ENCODE data around the gene JAG1. TPM values are rescaled to one million over a fixed set of nuclear protein-coding genes. Genes with fewer than 3 reads are reported as not detected.

Gene JAG1
- total and polyA plus RNA-seq, 4 donors, result 22.4 to 226 (median 150) TPM

DNA sequence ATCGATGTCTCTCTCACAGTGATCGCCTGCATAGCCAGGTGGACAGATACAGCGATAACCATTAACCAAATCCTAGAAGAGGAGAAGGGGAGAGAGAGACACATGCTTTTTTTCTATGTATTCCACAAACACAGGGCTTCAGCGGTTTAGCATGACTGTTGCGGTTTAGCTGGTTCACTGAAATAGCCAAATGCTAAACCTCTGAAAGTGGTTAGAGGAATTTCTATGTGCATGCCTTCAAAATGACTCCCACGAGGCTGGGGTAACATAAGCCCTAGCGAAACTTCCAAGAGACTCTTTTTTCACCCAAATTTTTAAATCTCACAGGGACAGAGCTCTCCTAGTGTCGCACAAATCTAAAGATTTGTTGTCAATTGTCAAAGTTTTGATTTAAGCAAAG is 25.1 kb downstream of the JAG1 start:
- H3K27ac ChIP-seq (ENCODE audit: low read depth in 1 of 2, low read length in 2 of 2), result peak overlapping the region; percentile 77 to 92

DNA sequence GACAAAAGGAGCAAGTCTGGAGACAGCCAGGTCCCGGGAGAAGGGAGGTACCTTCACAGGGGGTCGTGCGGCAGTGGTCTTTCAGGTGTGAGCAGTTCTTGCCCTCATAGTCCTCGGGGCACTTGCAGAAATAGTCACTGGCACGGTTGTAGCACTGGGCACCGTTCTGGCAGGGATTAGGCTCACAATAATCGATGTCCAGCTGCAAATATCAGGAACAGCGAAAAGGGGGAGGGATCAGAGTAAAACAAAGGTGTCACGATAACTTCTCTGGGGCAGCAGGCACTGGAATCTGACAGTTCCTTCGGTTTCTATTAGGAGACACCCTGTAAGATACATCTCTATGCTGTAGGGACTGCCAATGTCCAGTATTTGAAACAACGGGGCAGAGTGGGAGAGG is 25.9 kb downstream of the JAG1 start:
- Histone ChIP-seq H3K27ac (ENCODE audit: low read depth in 1 of 2, low read length in 2 of 2) (peak overlapping the region; percentile 39 to 92), H3K36me3 (ENCODE audit: control insufficient read depth in 1 of 2, insufficient read depth in 2 of 2, low read length in 1 of 2) (peaks cover 10 to 37% of the 10 kb centered on the region in 2 donors), H3K4me1 (ENCODE audit: control insufficient read depth in 1 of 2, insufficient read depth in 2 of 2, low read length in 2 of 2) (peaks cover 2 to 5% of the 10 kb centered on the region in 2 donors), H3K27me3 (ENCODE audit: control insufficient read depth in 1 of 2, insufficient read depth in 2 of 2, low read length in 1 of 2) (no peaks in the 10 kb centered on the region), H3K4me3 (ENCODE audit: low read length in 2 of 2) (no peak overlapping the region), H3K9me3 (ENCODE audit: control insufficient read depth, low read length) (no peaks in the 10 kb centered on the region)
- intact Hi-C loops (cut with DNase I), result no loop called here
- DNase-seq (no peak), ATAC-seq (ENCODE audit: low FRiP score) (no peak)
- WGBS, 2 donors, result 31 to 37% methylated on average over 11 of the region's 11 CpGs

More for the DNA sequence above, 25.1 kb downstream of the JAG1 start:
- 33 to 42% methylated on average over 8 of the region's 8 CpGs for WGBS, 2 donors
- Histone ChIP-seq H3K4me3 (ENCODE audit: low read length in 2 of 2) (no peak overlapping the region), H3K4me1 (ENCODE audit: control insufficient read depth in 1 of 2, insufficient read depth in 2 of 2, low read length in 2 of 2) (peaks cover 2 to 5% of the 10 kb centered on the region in 2 donors), H3K9me3 (ENCODE audit: control insufficient read depth, low read length) (no peaks in the 10 kb centered on the region), H3K36me3 (ENCODE audit: control insufficient read depth in 1 of 2, insufficient read depth in 2 of 2, low read length in 1 of 2) (peaks cover 10 to 34% of the 10 kb centered on the region in 2 donors), H3K27me3 (ENCODE audit: control insufficient read depth in 1 of 2, insufficient read depth in 2 of 2, low read length in 1 of 2) (no peaks in the 10 kb centered on the region)
- ATAC-seq (ENCODE audit: low FRiP score) (no peak), DNase-seq (no peak)
- intact Hi-C loops (cut with DNase I), result no loop called here

DNA sequence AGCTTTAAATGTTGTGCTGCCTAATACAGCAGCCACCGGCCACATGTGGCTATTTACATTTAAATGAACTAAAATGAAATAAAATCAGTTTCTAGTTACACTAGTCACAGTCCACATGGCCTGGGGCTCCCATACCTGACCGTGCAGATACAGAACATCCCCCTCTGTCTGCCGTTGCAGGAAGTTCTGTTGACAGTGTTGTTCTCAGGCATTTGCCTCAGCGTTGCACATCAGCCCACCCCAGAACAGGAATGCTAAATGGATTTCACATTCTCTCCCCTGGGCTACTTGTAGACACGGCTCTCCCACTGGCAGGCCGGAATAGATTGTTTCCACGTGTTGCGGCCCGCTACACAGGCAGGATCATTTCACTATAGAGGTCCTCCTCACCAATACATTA is 26.3 kb downstream of the JAG1 start:
- H3K36me3 ChIP-seq (ENCODE audit: control insufficient read depth in 1 of 2, insufficient read depth in 2 of 2, low read length in 1 of 2), result peaks cover 13 to 37% of the 10 kb centered on the region in 2 donors
- DNase-seq (no peak), ATAC-seq (ENCODE audit: low FRiP score) (no peak)
- H3K27me3 ChIP-seq (ENCODE audit: control insufficient read depth in 1 of 2, insufficient read depth in 2 of 2, low read length in 1 of 2), result no peaks in the 10 kb centered on the region
- H3K27ac ChIP-seq (ENCODE audit: low read depth in 1 of 2, low read length in 2 of 2), result peak overlapping the region; percentile 52 to 92
- no peak overlapping the region for H3K4me3 ChIP-seq (ENCODE audit: low read length in 2 of 2)
- peaks cover 2 to 5% of the 10 kb centered on the region in 2 donors for H3K4me1 ChIP-seq (ENCODE audit: control insufficient read depth in 1 of 2, insufficient read depth in 2 of 2, low read length in 2 of 2)
- no peaks in the 10 kb centered on the region for H3K9me3 ChIP-seq (ENCODE audit: control insufficient read depth, low read length)
- intact Hi-C loops (cut with DNase I), result no loop called here
- 26 to 32% methylated on average over 9 of the region's 9 CpGs for WGBS, 2 donors

DNA sequence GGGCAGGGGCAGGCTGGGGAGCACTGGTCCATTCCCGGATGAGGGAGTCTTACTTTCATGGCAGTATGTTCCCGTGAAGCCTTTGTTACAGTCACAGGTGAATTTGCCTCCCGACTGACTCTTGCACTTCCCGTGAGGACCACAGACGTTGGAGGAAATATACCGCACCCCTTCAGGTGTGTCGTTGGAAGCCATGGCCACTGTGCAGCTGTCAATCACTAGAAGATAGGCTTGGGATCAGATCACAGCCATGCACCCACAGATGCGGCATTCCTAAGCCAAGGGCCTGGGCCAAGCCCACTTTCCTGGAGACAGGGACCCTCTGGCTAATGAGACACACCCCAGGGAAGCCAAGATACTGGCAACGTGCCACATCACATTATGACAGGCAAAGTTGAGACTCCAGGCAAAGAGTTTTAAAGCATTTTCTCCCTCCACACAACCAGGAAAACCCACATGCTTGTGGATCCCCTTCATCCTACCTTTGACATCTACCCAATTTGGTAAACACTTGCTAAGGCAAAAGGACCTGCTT is 26.8 kb downstream of the JAG1 start:
- intact Hi-C loops (cut with DNase I), result no loop called here
- no peak for DNase-seq
- peaks cover 13 to 42% of the 10 kb centered on the region in 2 donors for H3K36me3 ChIP-seq (ENCODE audit: control insufficient read depth in 1 of 2, insufficient read depth in 2 of 2, low read length in 1 of 2)

DNA sequence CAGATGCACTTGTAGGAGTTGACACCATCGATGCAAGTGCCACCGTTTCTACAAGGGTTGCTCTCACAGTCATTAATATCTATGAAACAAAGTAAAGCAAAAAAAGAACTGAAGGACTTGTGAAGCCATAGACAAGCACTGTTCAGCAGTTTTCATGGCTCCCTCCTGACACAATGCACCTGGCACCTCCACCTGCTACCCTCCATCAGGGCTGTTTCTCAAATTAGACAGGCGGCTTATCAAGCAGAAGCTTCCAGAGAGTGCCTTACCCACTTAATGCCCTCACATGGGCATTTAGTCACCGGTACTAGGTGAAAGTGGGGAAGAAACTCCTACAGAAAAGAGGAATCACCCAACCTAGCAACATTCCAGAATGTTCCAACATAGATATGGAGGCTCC is 27.8 kb downstream of the JAG1 start:
- Histone ChIP-seq H3K27ac (ENCODE audit: low read depth in 1 of 2, low read length in 2 of 2) (peak overlapping the region; percentile 52 to 74), H3K9me3 (ENCODE audit: control insufficient read depth, low read length) (no peaks in the 10 kb centered on the region), H3K4me1 (ENCODE audit: control insufficient read depth in 1 of 2, insufficient read depth in 2 of 2, low read length in 2 of 2) (peaks cover 0 to 5% of the 10 kb centered on the region in 2 donors), H3K36me3 (ENCODE audit: control insufficient read depth in 1 of 2, insufficient read depth in 2 of 2, low read length in 1 of 2) (peaks cover 13 to 45% of the 10 kb centered on the region in 2 donors), H3K4me3 (ENCODE audit: low read length in 2 of 2) (no peak overlapping the region), H3K27me3 (ENCODE audit: control insufficient read depth in 1 of 2, insufficient read depth in 2 of 2, low read length in 1 of 2) (no peaks in the 10 kb centered on the region)
- ATAC-seq (ENCODE audit: low FRiP score), result no peak
- 50 to 54% methylated on average over 4 of the region's 4 CpGs for WGBS, 2 donors
- intact Hi-C loops (cut with DNase I), result no loop called here
- no peak for DNase-seq

More for the DNA sequence above, 26.8 kb downstream of the JAG1 start:
- no peaks in the 10 kb centered on the region for H3K9me3 ChIP-seq (ENCODE audit: control insufficient read depth, low read length)
- no peaks in the 10 kb centered on the region for H3K27me3 ChIP-seq (ENCODE audit: control insufficient read depth in 1 of 2, insufficient read depth in 2 of 2, low read length in 1 of 2)
- H3K4me1 ChIP-seq (ENCODE audit: control insufficient read depth in 1 of 2, insufficient read depth in 2 of 2, low read length in 2 of 2), result peaks cover under 1 to 5% of the 10 kb centered on the region in 2 donors
- H3K27ac ChIP-seq (ENCODE audit: low read depth in 1 of 2, low read length in 2 of 2), result peak overlapping the region; percentile 52 to 92
- no peak for ATAC-seq (ENCODE audit: low FRiP score)
- no peak overlapping the region for H3K4me3 ChIP-seq (ENCODE audit: low read length in 2 of 2)
- WGBS, 2 donors, result 58 to 62% methylated on average over 9 of the region's 9 CpGs

DNA sequence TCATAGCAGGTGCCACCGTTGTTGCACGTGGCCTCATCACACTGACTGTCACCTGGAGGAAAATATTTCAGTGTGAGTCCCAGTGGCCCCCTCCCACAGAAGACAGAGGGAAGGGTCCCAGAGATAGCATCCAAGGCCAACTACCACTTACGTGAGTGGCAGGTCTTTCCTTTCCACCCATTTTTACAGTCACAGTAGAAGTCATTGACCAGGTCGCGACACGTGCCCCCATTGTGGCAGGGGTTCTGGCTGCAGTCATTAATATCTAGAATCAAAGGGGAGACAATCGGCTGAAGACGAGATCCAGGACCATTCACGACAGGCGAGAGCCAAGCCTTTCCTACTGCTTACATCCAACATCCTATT is 28.6 kb downstream of the JAG1 start:
- no peaks in the 10 kb centered on the region for H3K27me3 ChIP-seq (ENCODE audit: control insufficient read depth in 1 of 2, insufficient read depth in 2 of 2, low read length in 1 of 2)
- peak overlapping the region; percentile 46 to 72 for H3K27ac ChIP-seq (ENCODE audit: low read depth in 1 of 2, low read length in 2 of 2)
- intact Hi-C loops (cut with DNase I), result no loop called here
- no peak overlapping the region for H3K4me3 ChIP-seq (ENCODE audit: low read length in 2 of 2)
- DNase-seq (no peak), ATAC-seq (ENCODE audit: low FRiP score) (no peak)
- peaks cover 0 to 5% of the 10 kb centered on the region in 2 donors for H3K4me1 ChIP-seq (ENCODE audit: control insufficient read depth in 1 of 2, insufficient read depth in 2 of 2, low read length in 2 of 2)
- WGBS, 2 donors, result 43 to 47% methylated on average over 10 of the region's 10 CpGs
- H3K9me3 ChIP-seq (ENCODE audit: control insufficient read depth, low read length), result no peaks in the 10 kb centered on the region
- H3K36me3 ChIP-seq (ENCODE audit: control insufficient read depth in 1 of 2, insufficient read depth in 2 of 2, low read length in 1 of 2), result peaks cover 13 to 48% of the 10 kb centered on the region in 2 donors

DNA sequence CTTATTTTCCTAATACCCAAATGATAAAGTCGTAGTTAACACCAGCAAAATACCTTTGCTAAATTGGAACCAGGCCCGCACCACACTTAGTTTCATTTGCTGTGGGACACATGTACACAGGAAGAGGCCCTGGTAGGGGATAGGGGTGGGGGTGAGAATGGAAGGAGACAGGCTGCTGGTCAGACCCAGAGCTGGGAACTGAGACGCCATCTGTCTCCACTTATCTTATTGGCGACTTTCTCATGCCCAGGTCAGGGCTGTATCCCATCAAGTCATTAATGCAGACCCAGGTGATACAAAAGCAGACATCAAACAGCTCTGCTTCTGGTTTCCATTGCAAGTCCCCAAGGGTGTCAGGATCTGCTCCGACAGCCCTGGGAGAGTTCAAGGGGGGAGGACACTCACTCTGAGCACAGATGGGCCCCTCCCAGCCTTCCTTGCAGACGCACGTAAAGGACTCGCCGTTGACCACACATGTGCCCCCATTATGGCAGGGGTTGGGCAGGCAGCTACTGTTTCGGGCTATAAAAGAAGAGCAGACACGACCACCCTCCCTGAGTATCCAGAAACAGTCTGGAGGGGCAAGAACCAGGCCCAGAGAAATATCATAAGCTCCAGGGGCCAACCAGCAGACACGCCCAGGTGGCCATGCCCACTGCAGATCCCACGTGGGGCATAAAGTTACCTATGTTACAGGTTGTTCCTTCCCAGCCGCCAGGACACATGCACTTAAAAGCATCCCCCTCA is 29.2 kb downstream of the JAG1 start:
- DNase-seq, result no peak
- no peak for ATAC-seq (ENCODE audit: low FRiP score)
- Histone ChIP-seq H3K27me3 (ENCODE audit: control insufficient read depth in 1 of 2, insufficient read depth in 2 of 2, low read length in 1 of 2) (no peaks in the 10 kb centered on the region), H3K36me3 (ENCODE audit: control insufficient read depth in 1 of 2, insufficient read depth in 2 of 2, low read length in 1 of 2) (peaks cover 13 to 48% of the 10 kb centered on the region in 2 donors), H3K4me1 (ENCODE audit: control insufficient read depth in 1 of 2, insufficient read depth in 2 of 2, low read length in 2 of 2) (peaks cover 0 to 5% of the 10 kb centered on the region in 2 donors), H3K9me3 (ENCODE audit: control insufficient read depth, low read length) (no peaks in the 10 kb centered on the region), H3K27ac (ENCODE audit: low read depth in 1 of 2, low read length in 2 of 2) (peak overlapping the region; percentile 46 to 72), H3K4me3 (ENCODE audit: low read length in 2 of 2) (no peak overlapping the region)
- WGBS, 2 donors, result 37 to 43% methylated on average over 14 of the region's 14 CpGs
- intact Hi-C loops (cut with DNase I), result no loop called here

DNA sequence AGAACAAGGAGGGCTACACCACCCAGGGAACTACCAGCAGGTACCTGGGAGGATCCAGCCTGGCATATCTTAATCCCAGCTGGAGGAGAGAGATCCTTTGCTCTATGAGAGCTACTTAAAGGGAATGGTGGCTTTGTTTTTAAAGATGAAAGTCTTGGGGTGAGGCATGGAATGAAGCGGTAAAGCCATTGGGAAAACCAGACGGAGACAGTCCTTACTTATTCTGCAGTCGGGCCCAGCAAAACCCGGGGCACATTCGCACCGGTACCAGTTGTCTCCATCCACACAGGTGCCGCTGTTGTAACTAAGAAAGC is 30.3 kb downstream of the JAG1 start:
- Histone ChIP-seq H3K4me1 (ENCODE audit: control insufficient read depth in 1 of 2, insufficient read depth in 2 of 2, low read length in 2 of 2) (no peaks in the 10 kb centered on the region), H3K27me3 (ENCODE audit: control insufficient read depth in 1 of 2, insufficient read depth in 2 of 2, low read length in 1 of 2) (no peaks in the 10 kb centered on the region), H3K4me3 (ENCODE audit: low read length in 2 of 2) (no peak overlapping the region), H3K27ac (ENCODE audit: low read depth in 1 of 2, low read length in 2 of 2) (peak overlapping the region; percentile 8 to 72), H3K9me3 (ENCODE audit: control insufficient read depth, low read length) (no peaks in the 10 kb centered on the region), H3K36me3 (ENCODE audit: control insufficient read depth in 1 of 2, insufficient read depth in 2 of 2, low read length in 1 of 2) (peaks cover 13 to 44% of the 10 kb centered on the region in 2 donors)
- ATAC-seq (ENCODE audit: low FRiP score), result no peak
- WGBS, 2 donors, result 76 to 79% methylated on average over 7 of the region's 7 CpGs
- intact Hi-C loops (cut with DNase I), result no loop called here
- no peak for DNase-seq
